Suprapubic skin (tissue), 4 donors: ENCODE results near the gene CKM. TPM values are rescaled to one million over a fixed set of nuclear protein-coding genes. Genes with fewer than 3 reads are reported as not detected.

Experiments
- DNase-seq, 2 donors: peaks; one replicate each; pipeline ENCODE4 v3.0.0-alpha.2; 2019; ENCODE audit warnings: low spot score in 2 of 2
- H3K27ac ChIP-seq: fragments of 200-600 bp; sonication (generic); one replicate; pipeline ENCODE4 v1.5.1; 2019
- H3K27me3 ChIP-seq: fragments of 200-600 bp; sonication (generic); one replicate; pipeline ENCODE4 v1.5.1; 2019
- H3K36me3 ChIP-seq: fragments of 200-600 bp; sonication (generic); one replicate; pipeline ENCODE4 v1.5.1; 2019
- H3K4me1 ChIP-seq: fragments of 200-600 bp; sonication (generic); one replicate; pipeline ENCODE4 v1.5.1; 2019
- H3K4me3 ChIP-seq: fragments of 200-600 bp; sonication (generic); one replicate; pipeline ENCODE4 v1.5.1; 2019; ENCODE audit warnings: mild to moderate bottlenecking
- H3K9me3 ChIP-seq: fragments of 200-600 bp; sonication (generic); one replicate; pipeline ENCODE4 v1.5.1; 2019
- EP300 ChIP-seq: sonication (generic); formaldehyde crosslinking; IDR thresholded peaks from one replicate; pipeline ENCODE4 v1.6.1; 2017; ENCODE audit warnings: antibody characterized with exemption
- POLR2A ChIP-seq, 2 donors: fragments of 450-650 bp; IDR thresholded peaks; one replicate each; pipeline ENCODE4 v1.6.1; 2017; ENCODE audit warnings: antibody characterized with exemption in 2 of 2, mild to moderate bottlenecking in 2 of 2, moderate library complexity in 2 of 2
- POLR2AphosphoS5 ChIP-seq, 3 donors: sonication (generic); formaldehyde crosslinking; IDR thresholded peaks; one replicate each; pipeline ENCODE4 v1.6.1; 2017; ENCODE audit warnings: antibody characterized with exemption in 3 of 3
- WGBS: methylation state at CpG from one replicate; pipeline ENCODE4 v1.1.5; 2018; 5-methylcytosine and 5-hydroxymethylcytosine counted together
- total RNA-seq, 4 donors: library from RNA; depleted of rRNA; stranded (reverse); fragments of >200 nt; gene quantifications; one replicate each; pipeline ENCODE4 v1.1.0, GENCODE V29; 2016
- TF ChIP-seq, protein P1 (sequence below), 2 donors: fragments of 200-600 bp in 1 of 2; fragments of 450-650 bp in 1 of 2; sonication (generic) in 1 of 2; IDR thresholded peaks; one replicate each; pipeline ENCODE4 v1.5.1; 2016 to 2019; ENCODE audit warnings: antibody characterized with exemption in 2 of 2, mild to moderate bottlenecking in 1 of 2, moderate library complexity in 1 of 2

The CKM gene
- total RNA-seq, 4 donors from 2014 or later, result not detected

- 89% methylated on average over 20 of the region's 20 CpGs for WGBS
- Histone ChIP-seq H3K36me3 (peaks cover 49% of the 10 kb centered on the region), H3K9me3 (no peaks in the 10 kb centered on the region), H3K4me3 (no peak overlapping the region), H3K4me1 (no peaks in the 10 kb centered on the region), H3K27me3 (no peaks in the 10 kb centered on the region), H3K27ac (no peak overlapping the region)
- TF ChIP-seq, protein P1, sequence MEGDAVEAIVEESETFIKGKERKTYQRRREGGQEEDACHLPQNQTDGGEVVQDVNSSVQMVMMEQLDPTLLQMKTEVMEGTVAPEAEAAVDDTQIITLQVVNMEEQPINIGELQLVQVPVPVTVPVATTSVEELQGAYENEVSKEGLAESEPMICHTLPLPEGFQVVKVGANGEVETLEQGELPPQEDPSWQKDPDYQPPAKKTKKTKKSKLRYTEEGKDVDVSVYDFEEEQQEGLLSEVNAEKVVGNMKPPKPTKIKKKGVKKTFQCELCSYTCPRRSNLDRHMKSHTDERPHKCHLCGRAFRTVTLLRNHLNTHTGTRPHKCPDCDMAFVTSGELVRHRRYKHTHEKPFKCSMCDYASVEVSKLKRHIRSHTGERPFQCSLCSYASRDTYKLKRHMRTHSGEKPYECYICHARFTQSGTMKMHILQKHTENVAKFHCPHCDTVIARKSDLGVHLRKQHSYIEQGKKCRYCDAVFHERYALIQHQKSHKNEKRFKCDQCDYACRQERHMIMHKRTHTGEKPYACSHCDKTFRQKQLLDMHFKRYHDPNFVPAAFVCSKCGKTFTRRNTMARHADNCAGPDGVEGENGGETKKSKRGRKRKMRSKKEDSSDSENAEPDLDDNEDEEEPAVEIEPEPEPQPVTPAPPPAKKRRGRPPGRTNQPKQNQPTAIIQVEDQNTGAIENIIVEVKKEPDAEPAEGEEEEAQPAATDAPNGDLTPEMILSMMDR (IDR thresholded peaks at IDR 0.05), result no peak
- no peak for DNase-seq
Measured at GRCh38 chr19:45356760-45357444, 34.2 kb upstream of the CKM start.

DNA sequence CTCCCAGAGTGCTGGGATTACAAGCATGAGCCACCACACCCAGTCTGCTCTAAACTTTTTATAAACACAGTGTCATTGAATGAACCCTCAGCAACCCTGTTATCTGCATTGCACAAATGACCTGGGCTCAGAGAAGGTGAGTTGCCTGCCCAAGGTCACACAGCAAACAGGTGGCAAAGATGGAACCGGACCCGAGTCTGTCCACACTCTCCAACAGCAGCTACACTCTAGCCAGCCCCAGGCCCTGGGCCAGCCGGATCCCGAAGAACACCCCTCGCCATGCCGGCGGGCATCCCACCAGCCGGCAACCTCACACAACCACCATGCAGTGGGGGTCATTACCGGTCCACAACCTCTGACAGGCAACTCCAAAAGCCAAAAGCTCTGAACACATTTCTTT lies 33.2 kb upstream of the CKM start:
- no peaks in the 10 kb centered on the region for H3K4me1 ChIP-seq
- 96% methylated on average over 9 of the region's 9 CpGs for WGBS
- H3K27ac ChIP-seq, result no peak overlapping the region
- no peaks in the 10 kb centered on the region for H3K27me3 ChIP-seq
- DNase-seq, result no peak
- no peak overlapping the region for H3K4me3 ChIP-seq
- no peaks in the 10 kb centered on the region for H3K9me3 ChIP-seq
- TF ChIP-seq, protein P1 (IDR thresholded peaks at IDR 0.05), result no peak
- TF ChIP-seq POLR2A (IDR thresholded peaks at IDR 0.05) (no peak), EP300 (no peak), POLR2AphosphoS5 (IDR thresholded peaks at IDR 0.05) (no peak)
- H3K36me3 ChIP-seq, result peaks cover 52% of the 10 kb centered on the region

DNA sequence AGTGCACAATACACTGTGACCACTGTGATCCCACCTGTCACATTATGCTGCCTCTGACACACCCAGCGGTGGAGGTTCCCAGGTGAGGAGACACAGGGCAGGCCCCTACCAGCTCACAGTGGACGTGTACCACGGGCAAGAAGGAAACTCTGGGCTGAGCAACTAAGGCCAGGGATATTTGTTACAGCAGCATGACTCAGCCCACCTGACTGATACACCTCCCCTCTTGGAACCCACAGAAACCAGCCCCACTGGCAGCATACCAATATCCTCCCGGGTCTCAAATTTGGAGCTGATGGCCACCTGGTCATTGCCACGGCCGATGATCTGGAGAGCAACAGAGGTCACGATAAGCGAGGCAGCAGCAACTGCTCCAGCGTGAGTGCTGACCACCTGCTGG lies 32.7 kb upstream of the CKM start:
- H3K27ac ChIP-seq, result no peak overlapping the region
- no peak for TF ChIP-seq EP300
- no peak for TF ChIP-seq POLR2A (IDR thresholded peaks at IDR 0.05)
- no peak for TF ChIP-seq POLR2AphosphoS5 (IDR thresholded peaks at IDR 0.05)
- TF ChIP-seq, protein P1 (IDR thresholded peaks at IDR 0.05), result no peak
- H3K4me1 ChIP-seq, result no peaks in the 10 kb centered on the region
- no peaks in the 10 kb centered on the region for H3K27me3 ChIP-seq
- DNase-seq, result no peak
- H3K36me3 ChIP-seq, result peaks cover 52% of the 10 kb centered on the region
- no peaks in the 10 kb centered on the region for H3K9me3 ChIP-seq
- over 99% methylated on average over 8 of the region's 9 CpGs for WGBS
- H3K4me3 ChIP-seq, result no peak overlapping the region

GRCh38 chr19:45354241-45354842 lies 31.7 kb upstream of the CKM start:
- H3K36me3 ChIP-seq, result peaks cover 63% of the 10 kb centered on the region

More at GRCh38 chr19:45354241-45354842, 31.7 kb upstream of the CKM start:
- Histone ChIP-seq H3K27ac (no peak overlapping the region), H3K4me1 (no peaks in the 10 kb centered on the region), H3K4me3 (no peak overlapping the region), H3K27me3 (no peaks in the 10 kb centered on the region), H3K9me3 (no peaks in the 10 kb centered on the region)
- DNase-seq, result no peak
- 91% methylated on average over 10 of the region's 11 CpGs for WGBS
- TF ChIP-seq POLR2AphosphoS5 (IDR thresholded peaks at IDR 0.05) (no peak), POLR2A (IDR thresholded peaks at IDR 0.05) (no peak), EP300 (no peak)
- TF ChIP-seq, protein P1 (IDR thresholded peaks at IDR 0.05), result no peak
